GM12874 (cell line): Measurements from ENCODE around the gene STYX.

Experiments
- TF ChIP-seq, protein P1 (sequence below): IDR thresholded peaks from 2 replicates; pipeline ENCODE4 v1.5.1; 2011; ENCODE audit warnings: low read depth, mild to moderate bottlenecking, control low read depth, low read length, moderate library complexity; ENCODE audit not compliant: insufficient read depth

STYX gene, protein sequence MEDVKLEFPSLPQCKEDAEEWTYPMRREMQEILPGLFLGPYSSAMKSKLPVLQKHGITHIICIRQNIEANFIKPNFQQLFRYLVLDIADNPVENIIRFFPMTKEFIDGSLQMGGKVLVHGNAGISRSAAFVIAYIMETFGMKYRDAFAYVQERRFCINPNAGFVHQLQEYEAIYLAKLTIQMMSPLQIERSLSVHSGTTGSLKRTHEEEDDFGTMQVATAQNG

DNA sequence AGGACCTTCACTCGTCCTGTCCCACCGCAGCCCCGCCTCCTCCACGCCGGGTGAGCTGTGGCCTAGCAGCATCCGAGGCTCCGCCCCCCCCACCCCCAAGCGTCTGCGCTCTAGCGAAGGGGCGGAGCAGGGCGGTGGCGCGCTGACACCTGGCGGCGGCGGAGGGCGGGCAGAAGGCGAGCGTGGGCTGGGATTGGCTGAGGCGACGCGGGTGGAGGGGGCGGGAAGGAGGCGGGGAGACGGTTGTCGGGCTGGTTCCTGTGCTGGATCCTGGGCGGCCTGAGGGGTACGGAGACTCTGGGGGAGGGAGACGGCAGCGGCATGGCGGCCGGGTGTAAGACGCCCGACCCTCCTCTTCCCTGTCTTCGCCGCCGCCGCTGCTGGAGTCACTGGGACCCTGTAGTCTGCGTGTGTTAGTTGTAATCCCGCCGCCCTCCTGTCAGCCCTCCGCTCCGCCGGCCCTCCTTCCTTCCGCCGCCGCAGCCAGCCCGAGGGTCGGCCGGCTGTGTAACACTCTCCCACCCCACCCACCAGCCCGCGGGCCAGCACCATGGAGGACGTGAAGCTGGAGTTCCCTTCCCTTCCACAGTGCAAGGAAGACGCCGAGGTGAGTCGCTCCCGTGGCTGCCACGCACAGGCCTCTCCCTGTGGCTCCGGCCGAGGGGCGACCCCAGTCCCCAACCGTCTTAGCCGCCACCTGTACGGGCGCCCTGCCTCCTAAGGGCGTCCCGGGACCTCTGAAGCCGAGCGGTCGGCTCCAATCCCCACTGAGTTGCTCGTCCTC lies at the start of gene STYX:
Gene STYX (plus strand): TSS at position 242 of the 784 bp plus-strand sequence. CDS start 309 bp downstream, at position 551.
- TF ChIP-seq, protein P1, sequence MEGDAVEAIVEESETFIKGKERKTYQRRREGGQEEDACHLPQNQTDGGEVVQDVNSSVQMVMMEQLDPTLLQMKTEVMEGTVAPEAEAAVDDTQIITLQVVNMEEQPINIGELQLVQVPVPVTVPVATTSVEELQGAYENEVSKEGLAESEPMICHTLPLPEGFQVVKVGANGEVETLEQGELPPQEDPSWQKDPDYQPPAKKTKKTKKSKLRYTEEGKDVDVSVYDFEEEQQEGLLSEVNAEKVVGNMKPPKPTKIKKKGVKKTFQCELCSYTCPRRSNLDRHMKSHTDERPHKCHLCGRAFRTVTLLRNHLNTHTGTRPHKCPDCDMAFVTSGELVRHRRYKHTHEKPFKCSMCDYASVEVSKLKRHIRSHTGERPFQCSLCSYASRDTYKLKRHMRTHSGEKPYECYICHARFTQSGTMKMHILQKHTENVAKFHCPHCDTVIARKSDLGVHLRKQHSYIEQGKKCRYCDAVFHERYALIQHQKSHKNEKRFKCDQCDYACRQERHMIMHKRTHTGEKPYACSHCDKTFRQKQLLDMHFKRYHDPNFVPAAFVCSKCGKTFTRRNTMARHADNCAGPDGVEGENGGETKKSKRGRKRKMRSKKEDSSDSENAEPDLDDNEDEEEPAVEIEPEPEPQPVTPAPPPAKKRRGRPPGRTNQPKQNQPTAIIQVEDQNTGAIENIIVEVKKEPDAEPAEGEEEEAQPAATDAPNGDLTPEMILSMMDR = no peak

DNA sequence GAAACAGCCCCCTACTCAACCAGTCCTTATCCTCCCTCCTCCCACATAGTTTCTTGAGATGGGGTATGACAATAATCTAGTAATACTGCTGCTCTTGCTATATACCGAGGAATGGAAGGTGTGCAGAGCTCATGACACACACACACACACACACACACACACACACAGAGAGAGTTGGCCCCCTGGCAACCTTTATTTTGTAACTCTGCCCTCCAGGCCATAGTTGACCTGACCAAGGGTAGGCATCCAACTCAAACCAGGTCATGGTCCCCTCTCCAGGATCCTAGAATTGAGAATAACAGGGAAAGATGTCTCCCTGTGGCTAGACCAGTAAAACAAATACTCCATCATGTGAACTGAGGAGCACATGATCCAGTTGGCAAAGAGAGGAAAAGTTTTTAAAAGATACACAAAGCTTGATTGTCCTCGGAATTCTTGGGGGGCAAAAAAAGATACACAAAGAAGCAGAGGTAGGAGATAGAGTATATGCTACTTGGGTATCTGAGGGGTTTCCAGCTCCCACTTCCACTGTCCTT lies 45.9 kb upstream of the STYX start:
- TF ChIP-seq, protein P1 = no peak

DNA sequence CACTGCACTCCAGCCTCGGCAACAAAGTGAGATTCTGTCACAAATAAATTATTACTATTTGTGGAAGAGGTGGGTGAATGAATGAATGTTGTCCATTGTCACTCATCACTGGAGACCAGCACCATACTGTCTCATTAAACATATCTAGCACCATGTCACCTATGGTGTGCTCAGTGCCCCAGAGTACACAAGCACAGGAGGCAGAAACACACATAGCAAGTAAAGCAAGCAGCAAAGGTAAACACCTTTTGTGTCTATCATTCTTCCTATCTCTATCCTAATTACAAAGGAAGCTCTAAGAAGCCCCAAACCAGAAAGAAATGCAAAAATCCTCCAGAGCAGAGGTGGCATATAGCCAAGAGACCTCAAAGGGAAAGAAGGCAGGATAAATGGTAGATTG lies 43.8 kb upstream of the STYX start:
- TF ChIP-seq, protein P1 = no peak

DNA sequence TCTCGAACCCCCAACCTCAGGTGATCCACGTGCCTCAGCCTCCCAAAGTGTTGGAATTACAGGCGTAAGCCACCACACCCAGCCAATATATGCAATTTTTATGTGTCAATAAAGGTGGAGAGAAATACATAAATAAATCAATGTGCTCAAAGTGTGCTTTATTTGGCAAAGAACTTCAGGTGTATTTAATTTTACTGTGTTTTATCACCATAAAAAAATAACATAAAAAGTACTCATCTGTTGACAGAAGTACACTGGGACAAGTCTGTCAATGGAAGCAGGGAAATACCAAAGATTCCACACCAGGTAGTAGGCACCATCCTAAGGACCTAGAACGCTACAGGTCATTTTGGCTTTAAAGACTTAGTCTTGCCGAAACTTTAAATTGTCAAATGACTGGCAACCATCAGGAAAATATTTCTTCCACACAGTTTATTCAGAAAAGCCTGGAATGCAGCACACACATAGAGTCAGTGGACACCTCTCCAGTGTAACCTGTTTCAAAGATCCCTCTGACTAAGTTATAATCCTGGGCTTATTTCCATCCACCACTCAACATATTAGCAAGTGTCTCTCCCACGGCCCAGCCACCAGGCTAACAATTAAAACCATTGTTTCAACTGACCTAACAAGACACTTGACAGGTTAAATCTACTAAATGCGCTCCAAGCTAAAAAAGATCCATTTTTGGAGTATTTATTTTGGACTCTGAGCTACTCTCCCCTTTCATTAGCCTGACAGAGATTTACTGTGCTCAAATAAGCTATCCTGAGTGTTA lies 38.8 kb upstream of the STYX start:
- TF ChIP-seq, protein P1 = no peak

DNA sequence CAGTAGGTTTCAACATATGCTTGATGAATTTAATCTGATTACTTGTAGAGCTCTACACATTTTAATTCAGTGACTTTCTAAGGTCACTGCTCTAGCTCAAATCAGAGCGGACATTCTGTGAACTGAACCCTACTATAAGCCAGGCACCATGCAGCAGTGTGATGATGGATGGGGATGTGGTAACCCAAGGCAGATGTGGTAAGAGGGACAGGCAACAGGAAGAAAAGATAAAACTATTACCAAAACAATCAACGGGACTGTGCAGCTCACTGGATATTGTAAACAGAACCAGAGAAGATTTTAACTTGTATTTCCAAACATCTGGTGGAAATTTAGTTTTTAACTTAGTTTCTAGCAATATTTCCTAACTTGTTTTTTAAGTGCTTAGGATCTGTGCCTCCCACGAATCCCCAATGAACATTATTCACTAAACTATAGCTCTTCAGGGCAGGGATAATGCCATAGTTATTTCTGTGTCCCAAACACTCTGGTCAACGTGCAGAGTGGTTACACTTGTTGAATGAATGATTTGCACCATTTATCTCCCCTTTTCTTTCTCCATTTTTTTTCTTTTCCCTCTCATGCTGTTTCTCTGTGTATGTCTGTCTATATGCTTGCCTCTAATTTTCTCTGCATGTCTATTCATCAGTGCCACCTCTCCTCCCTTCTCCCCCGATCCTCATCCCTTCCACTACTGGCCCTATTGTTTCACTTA lies 37.6 kb upstream of the STYX start:
- TF ChIP-seq, protein P1 = no peak

DNA sequence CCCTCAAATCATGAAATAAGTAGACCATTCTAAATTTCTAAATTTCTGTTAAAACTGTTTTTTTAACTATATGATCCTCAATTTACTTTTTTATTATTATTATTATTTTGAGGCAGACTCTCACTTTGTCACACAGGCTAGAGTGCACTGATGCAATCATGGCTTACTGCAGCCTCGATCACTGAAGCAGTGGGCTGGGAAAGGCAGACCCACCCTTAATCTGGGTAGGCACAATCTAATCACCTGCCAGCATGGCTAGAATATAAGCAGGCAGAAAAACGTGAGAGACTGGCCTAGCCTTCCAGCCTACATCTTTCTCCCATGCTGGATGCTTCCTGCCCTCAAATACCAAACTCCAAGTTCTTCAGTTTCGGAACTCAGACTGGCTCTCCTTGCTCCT lies 36.9 kb upstream of the STYX start:
- TF ChIP-seq, protein P1 = no peak

DNA sequence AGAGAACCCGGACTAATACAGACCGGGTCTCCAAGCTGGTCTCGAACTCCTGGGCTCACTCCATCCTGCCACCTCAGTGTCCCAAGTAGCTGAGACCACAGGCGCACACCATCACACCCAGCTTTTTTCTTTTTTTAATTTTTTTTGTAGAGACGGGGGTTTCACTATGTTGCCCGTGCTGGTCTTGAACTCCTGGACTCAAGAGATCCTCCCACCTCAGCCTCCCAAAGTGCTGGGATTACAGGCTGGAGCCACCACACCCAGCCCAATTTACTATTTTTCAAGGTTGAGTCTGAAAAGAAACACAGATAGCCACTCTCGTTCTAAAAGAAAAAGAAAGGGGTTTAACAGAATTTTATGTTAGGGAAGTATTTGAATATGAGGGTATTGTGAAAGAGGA lies 36.4 kb upstream of the STYX start:
- TF ChIP-seq, protein P1 = no peak
